ENCODE data around the gene CFAP141.
"Not testable (repeated sequence)": the region's sequence is repeated elsewhere in the genome, so short reads cannot be mapped to it uniquely, and the experiment has no call there.

CFAP141 gene

GRCh38 chr1:154207262-154207661 lies 1.1 kb upstream of the CFAP141 start:
- H3F3A ChIP-seq (ENCODE audit: control insufficient read depth, insufficient read depth), result peaks cover 26% of the 10 kb centered on the region; the same call in 1 of the 2 replicates
- no peaks in the 10 kb centered on the region for H3K4me1 ChIP-seq (ENCODE audit: control insufficient read depth, low read length)
- H3K4me2 ChIP-seq (ENCODE audit: low read length), result no peak overlapping the region
- no peak overlapping the region for H3K4me3 ChIP-seq (ENCODE audit: low read length)
- H3K79me2 ChIP-seq (ENCODE audit: control insufficient read depth, low read length), result no peaks in the 10 kb centered on the region
- peaks cover 50% of the 10 kb centered on the region for H3K36me3 ChIP-seq (ENCODE audit: control insufficient read depth, low read length)
- H3K27ac ChIP-seq (ENCODE audit: low read depth, low read length), result no peak overlapping the region
- H4K20me1 ChIP-seq (ENCODE audit: control insufficient read depth, insufficient read depth, low read depth, low read length), result no peaks in the 10 kb centered on the region
- TF ChIP-seq CTCF (IDR thresholded peaks at IDR 0.05; ENCODE audit: low read depth, low read length, poor library complexity, severe bottlenecking) (no peak), EZH2phosphoT487 (IDR thresholded peaks at IDR 0.05; ENCODE audit: borderline replicate concordance, low read length) (no peak)
- H3K27me3 ChIP-seq (ENCODE audit: control insufficient read depth, low read length), result no peaks in the 10 kb centered on the region
- no peaks in the 10 kb centered on the region for H3K9me2 ChIP-seq (replicated peaks; ENCODE audit: control insufficient read depth, low read length)
- no peaks in the 10 kb centered on the region for H3K9me3 ChIP-seq (ENCODE audit: control insufficient read depth, insufficient read depth, low read length)

- not testable (repeated sequence) for H3K27ac ChIP-seq (ENCODE audit: low read depth, low read length); H4K20me1 ChIP-seq (ENCODE audit: control insufficient read depth, insufficient read depth, low read depth, low read length); H3K4me2 ChIP-seq (ENCODE audit: low read length); H3K9me3 ChIP-seq (ENCODE audit: control insufficient read depth, insufficient read depth, low read length); H3K4me3 ChIP-seq (ENCODE audit: low read length); H3K4me1 ChIP-seq (ENCODE audit: control insufficient read depth, low read length); H3K9me2 ChIP-seq (replicated peaks; ENCODE audit: control insufficient read depth, low read length); H3K79me2 ChIP-seq (ENCODE audit: control insufficient read depth, low read length); H3K27me3 ChIP-seq (ENCODE audit: control insufficient read depth, low read length)
- H3F3A ChIP-seq (ENCODE audit: control insufficient read depth, insufficient read depth), result peaks cover 26% of the 10 kb centered on the region; the same call in 1 of the 2 replicates
- peaks cover 41% of the 10 kb centered on the region for H3K36me3 ChIP-seq (ENCODE audit: control insufficient read depth, low read length)
Measured at GRCh38 chr1:154205778-154206177, 355 bp downstream of the CFAP141 start.

GRCh38 chr1:154199563-154199879 lies 6.6 kb downstream of the CFAP141 start:
- H3F3A ChIP-seq (ENCODE audit: control insufficient read depth, insufficient read depth), result 0 out of 2 replicates have a peak, but pooled peaks cover 3% of the 10 kb centered on the region
- no peaks in the 10 kb centered on the region for H3K36me3 ChIP-seq (ENCODE audit: control insufficient read depth, low read length)
- no peak overlapping the region for H3K27ac ChIP-seq (ENCODE audit: low read depth, low read length)
- H4K20me1 ChIP-seq (ENCODE audit: control insufficient read depth, insufficient read depth, low read depth, low read length), result no peaks in the 10 kb centered on the region
- H3K27me3 ChIP-seq (ENCODE audit: control insufficient read depth, low read length), result peaks cover 8% of the 10 kb centered on the region
- H3K9me3 ChIP-seq (ENCODE audit: control insufficient read depth, insufficient read depth, low read length), result no peaks in the 10 kb centered on the region
- no peak for TF ChIP-seq EZH2phosphoT487 (IDR thresholded peaks at IDR 0.05; ENCODE audit: borderline replicate concordance, low read length)
- TF ChIP-seq CTCF (IDR thresholded peaks at IDR 0.05; ENCODE audit: low read depth, low read length, poor library complexity, severe bottlenecking), result no peak
- no peak overlapping the region for H3K4me3 ChIP-seq (ENCODE audit: low read length)
- peak overlapping the region; percentile 46 for H3K4me2 ChIP-seq (ENCODE audit: low read length)
- H3K4me1 ChIP-seq (ENCODE audit: control insufficient read depth, low read length), result peaks cover 4% of the 10 kb centered on the region
- H3K79me2 ChIP-seq (ENCODE audit: control insufficient read depth, low read length), result no peaks in the 10 kb centered on the region
- no peaks in the 10 kb centered on the region for H3K9me2 ChIP-seq (replicated peaks; ENCODE audit: control insufficient read depth, low read length)

- Histone ChIP-seq H3K27me3 (ENCODE audit: control insufficient read depth, low read length) (peaks cover 13% of the 10 kb centered on the region), H3K27ac (ENCODE audit: low read depth, low read length) (no peak overlapping the region), H3K4me1 (ENCODE audit: control insufficient read depth, low read length) (peaks cover 4% of the 10 kb centered on the region), H3K36me3 (ENCODE audit: control insufficient read depth, low read length) (no peaks in the 10 kb centered on the region), H4K20me1 (ENCODE audit: control insufficient read depth, insufficient read depth, low read depth, low read length) (no peaks in the 10 kb centered on the region), H3F3A (ENCODE audit: control insufficient read depth, insufficient read depth) (no peaks in the 10 kb centered on the region), H3K79me2 (ENCODE audit: control insufficient read depth, low read length) (no peaks in the 10 kb centered on the region), H3K4me2 (ENCODE audit: low read length) (peak overlapping the region; percentile 46), H3K9me3 (ENCODE audit: control insufficient read depth, insufficient read depth, low read length) (no peaks in the 10 kb centered on the region), H3K9me2 (replicated peaks; ENCODE audit: control insufficient read depth, low read length) (no peaks in the 10 kb centered on the region), H3K4me3 (ENCODE audit: low read length) (0 out of 2 replicates have a peak overlapping the region, but pooled peaks have one; percentile 13)
- peak; percentile 72 for TF ChIP-seq CTCF (IDR thresholded peaks at IDR 0.05; ENCODE audit: low read depth, low read length, poor library complexity, severe bottlenecking)
- TF ChIP-seq EZH2phosphoT487 (IDR thresholded peaks at IDR 0.05; ENCODE audit: borderline replicate concordance, low read length), result no peak
Measured at GRCh38 chr1:154198756-154199562, 7.2 kb downstream of the CFAP141 start.
